Limb (tissue), 2 donors: ENCODE data around the gene FBXO8.

Experiments
- DNase-seq, 2 donors: peaks; one replicate each; pipeline ENCODE4 v3.0.0-alpha.2; 2016; ENCODE audit errors: extremely low spot score in 2 of 2

The FBXO8 gene

GRCh38 chr4:174210952-174211490 lies 72.4 kb downstream of the FBXO8 start:
- DNase-seq, result no peak

- no peak for DNase-seq
Observed at GRCh38 chr4:174210354-174210753, 73.1 kb downstream of the FBXO8 start.

DNA sequence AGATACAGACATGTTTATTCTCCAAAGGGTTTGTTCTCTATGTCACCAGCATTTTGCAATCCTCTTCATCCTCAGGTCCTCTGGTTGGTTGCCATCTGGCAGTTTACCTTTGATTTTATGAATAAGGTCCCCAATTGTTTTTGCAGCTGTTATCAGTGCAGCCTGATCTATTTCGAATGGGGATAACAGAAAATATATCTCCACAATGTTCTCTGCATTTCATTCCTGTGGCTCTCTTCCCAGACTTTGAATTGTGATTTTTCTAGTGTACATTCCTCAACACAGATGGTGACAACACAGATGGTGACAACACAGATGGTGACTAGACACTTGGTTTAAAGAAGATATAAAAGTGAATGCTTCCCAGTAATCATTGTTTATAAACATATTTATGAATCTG lies 74.1 kb downstream of the FBXO8 start:
- DNase-seq, result peak in 1 of 2 donors; percentile 43

DNA sequence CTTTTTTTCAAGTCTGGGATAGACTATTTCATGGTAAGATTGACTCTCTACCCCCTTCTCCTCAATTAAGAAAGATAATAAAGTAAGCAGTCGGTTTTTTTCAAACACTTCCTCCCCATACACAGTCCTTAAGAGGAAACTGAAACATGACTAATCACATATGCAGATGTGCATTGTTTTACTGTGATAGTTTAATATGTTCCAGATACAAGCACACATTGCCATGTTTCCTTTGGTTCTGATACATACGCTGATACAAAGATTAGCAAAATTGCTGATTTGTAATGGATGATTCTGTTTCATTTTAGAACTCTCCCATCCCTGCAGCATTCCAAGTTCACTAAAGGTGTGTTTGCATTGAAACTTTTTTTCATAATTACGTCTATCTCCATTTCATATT lies 76.1 kb downstream of the FBXO8 start:
- DNase-seq, result no peak

- DNase-seq, result no peak
Observed at GRCh38 chr4:174204164-174204831, 79.2 kb downstream of the FBXO8 start.

- no peak for DNase-seq
Observed at GRCh38 chr4:174201871-174202270, 81.6 kb downstream of the FBXO8 start.

DNA sequence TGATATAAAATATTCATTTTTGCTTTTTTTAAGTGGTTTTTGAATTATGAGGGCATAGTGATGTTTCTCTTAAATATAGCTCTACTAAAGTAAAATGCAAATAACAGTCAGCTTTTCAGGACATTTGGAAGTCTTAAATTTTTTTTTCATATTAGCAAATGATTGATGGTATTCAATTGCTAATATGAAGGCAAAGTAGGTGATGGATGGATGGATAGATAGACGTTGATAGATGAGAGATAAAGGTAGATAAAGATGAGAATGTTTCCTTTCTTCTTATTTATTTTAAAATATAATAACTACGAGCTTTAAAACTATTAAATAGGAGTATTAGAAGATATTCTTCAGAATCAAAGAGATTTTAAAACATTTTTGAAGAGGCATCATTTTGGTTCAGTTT lies 83.7 kb downstream of the FBXO8 start:
- no peak for DNase-seq

DNA sequence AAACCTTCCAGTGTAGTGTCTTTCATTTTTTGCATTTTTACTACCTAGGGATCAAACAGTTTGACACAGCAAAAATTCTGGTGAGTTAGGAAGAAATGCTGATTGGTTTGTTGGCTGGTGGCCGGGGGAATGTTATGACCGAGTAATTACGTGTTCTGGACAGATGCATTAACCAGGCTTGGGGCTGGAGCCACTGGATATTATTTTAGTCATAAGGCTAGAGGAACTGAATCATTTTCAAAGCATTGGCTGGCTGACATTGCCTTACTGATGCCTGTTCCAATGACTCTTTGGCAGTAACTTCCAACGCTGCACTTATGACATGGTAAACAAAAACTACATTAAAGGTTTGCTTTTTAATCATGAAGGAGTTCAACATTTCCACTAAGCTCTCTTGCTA lies 84.6 kb downstream of the FBXO8 start:
- no peak for DNase-seq

DNA sequence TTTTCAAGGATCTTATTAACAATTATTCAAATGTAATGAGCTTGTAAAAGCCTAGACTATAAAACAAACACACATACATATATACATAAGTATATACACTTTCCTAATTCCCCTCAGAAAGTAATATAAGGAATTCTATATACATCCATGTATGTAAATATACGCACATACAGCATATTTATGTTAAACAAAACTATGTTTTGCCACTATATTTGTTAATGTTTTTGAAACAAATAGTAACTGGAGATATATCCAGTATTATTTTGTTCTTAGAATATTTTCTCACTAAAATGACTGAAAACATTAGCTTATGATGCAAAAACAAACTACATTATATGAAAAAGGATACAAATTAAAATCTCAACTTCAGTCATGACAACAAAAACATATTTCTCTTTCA lies 85.1 kb downstream of the FBXO8 start:
- DNase-seq, result no peak

- DNase-seq, result no peak
Observed at GRCh38 chr4:174193438-174194374, 89.8 kb downstream of the FBXO8 start.

DNA sequence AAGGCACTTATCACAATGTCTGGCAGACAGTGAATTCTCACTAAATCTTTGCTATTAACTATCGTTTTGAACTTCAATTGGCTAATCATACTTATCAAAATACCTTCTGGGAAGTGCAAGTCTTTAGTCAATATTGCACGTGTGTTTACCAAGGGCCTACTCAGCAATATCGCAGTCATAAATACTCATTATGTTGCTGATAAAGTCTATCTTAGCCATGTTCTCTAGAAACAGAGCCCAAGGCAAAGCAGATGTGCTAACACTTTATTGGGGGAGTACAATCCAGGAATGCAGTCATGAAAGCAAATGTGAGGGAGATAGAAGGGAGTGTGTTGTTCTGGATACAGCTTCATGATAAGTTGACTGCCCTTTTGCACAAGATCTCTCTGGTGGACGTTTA lies 90.5 kb downstream of the FBXO8 start:
- DNase-seq, result no peak

GRCh38 chr4:174190832-174191500 lies 92.5 kb downstream of the FBXO8 start:
- DNase-seq, result no peak

GRCh38 chr4:174189392-174190015 lies 94.0 kb downstream of the FBXO8 start:
- no peak for DNase-seq
